GM18520 (cell line): ENCODE results near the gene ZNF503.

ENCODE experiments used
- ATAC-seq: cut with Tn5 transposase; IDR thresholded peaks from one replicate; pipeline ENCODE4 v1.9.1; 2021; ENCODE audit not compliant: unreplicated experiment

The ZNF503 gene

DNA sequence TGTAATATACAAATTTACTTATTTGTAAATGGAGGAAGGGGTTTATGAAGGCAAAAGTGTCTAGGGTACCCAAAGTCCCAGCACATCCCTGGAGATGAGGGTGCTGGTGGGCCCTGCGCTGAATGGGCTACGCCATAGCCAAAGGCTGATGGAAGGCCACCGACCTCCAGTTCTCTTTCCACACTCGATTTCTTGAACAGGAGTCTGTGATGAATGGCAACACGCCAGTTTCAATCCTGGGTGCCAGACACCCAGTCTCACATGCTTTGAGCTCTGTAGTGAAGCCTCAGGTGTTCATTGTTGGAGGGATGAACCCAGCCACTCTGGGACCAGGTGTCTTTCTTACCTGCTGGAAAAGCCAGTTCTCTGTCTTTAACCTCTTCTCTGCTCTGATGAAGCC, 30.6 kb upstream of the ZNF503 start:
- no peak for ATAC-seq

DNA sequence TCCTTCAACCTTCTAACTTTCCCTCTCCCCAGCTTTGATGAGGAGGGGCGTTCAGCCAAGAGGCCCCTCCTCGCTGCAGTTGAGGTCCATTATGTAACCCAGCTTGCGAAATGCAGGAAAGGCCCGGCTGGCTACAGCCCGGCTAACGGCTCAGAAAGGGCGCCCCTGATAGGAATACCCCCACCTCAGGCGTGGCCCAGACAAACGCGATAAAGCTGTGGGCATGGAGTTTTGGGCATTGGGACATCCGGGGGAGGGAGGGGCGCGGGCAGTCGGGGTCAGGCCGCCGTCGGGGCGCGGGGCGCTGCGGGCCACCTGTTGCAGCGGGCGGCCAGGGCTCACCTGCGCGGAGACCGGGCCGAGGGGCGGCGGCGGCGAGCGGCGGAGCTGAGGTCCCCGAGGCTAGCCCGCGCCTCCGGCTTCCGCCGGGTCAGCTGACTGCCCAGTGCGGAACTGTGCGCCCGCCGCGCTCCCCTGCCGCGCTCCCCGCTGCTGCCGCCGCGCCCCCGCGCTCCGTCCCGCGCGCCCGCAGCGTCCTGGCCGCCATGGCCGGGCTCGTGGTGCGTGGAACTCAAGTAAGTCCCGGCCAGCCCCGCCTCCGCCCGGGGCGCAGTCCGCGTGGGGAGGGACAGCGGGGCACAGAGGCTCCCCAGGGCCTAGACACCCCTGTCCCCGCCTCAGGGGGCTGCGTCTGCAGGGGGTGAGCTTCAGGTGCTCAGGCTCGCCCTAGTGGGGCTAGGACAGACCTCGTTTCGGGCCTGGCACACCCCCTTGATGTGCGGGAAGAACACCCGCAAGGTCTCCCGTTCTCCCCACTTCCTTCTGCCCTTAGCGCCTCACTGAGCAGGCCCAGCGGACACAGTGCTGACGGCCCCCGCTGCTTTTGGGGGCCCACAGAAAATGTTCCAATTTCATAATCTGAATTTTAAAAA, 29.9 kb upstream of the ZNF503 start, which contains the start of gene LRMDA:
Gene LRMDA, plus strand, starts transcription at position 445 of the 932 bp plus-strand sequence.
- no peak for ATAC-seq

DNA sequence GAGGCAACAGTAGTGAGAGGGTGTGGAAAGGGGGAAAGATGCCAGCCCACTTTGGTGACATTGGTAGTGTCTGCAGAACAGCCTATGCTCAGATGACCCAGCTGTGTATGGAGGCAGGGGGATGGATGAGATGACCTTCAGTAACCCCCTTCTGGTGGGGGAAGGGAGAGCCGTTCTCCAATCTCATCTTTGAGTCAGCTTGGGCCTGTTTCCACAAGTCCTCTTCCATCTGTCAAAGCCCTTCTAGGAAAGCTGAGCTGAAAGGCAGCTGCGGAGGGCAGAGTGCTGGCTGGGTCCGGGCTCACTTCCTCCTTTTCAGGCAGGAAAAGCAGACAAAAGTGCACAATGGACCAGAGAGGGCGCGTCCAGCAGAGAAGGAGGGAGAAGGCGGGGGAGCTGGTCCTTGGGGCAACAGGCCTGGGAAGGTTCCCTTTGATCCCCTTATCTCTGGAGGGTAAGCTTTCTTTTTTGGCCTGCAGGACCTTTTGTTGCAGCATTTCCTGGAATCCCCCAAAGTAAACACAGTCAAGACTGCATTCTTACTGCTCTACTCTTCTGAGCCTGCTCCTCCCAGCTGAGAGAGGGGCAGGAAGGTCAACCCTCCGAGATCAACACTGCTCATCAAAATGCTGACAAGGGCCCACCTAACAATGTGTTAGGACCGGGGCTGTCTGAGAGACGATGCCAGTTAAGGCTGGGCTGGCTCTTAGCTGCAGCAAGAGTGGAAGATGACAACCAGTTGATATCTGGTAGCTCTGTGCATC, 28.6 kb upstream of the ZNF503 start:
- ATAC-seq, result no peak

DNA sequence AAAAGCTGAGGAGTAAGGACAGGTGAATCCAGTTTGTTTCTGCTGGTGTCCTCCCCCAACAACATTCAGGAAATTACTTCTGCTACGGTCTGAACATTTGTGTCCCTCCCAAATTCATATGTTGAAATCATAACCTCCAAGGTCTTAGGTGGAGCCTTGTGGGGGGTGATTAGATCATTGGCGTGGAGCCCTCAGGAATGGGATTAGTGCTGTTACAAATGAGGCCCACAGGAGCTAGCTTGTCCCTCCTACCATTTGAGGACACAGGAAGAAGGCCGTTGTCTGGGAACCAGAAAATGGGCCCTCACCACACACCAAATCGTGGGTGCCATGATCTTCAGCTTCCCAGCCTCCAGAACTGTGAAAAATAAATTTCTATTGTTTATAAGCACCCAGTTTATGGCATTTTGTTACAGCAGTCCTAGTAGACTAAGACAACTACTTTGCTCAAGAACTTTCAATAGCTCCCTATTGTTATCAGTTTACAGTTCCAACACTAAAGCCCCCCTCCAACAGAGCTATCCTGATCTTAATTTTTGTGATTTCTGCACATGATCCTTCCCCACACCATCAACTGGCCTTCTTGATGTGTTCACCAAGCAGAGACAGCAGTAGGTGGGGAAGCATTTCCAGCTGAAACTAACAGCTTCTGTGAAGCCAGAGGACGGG, 27.7 kb upstream of the ZNF503 start:
- no peak for ATAC-seq

DNA sequence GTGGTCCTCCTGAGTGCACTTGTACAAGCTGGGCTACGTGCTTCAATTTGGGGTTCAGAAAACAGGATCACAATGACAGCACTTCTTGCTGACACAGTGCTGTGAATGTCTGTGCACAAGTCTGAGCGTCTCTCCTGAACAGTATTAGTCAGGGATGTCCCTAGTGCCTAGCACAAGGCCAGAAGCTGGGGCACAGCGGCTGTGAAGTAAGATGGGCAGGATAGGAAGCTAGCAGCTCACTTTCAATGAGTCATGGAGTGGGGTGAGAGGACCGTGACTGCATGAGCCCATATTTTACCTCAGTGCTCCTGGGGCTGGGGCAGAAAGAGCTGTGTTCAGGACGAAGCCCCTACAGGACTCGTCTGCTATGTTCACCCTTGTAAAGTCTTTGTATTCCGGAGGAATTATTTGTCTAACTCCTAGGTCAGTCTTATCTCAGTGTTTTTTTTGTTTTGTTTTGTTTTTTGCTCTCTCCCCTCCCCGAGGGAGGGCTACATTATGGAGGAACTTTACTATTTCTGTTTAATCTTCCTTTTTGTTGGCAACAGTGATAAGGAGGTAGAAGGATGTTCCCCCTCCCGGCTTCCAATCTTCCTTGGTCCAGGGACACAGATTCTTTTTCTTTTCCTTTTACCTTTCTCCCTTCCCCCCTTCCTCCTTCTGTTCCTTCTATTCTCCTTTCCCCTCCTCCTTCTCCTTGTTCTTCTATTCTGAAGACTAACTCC, 27.0 kb upstream of the ZNF503 start:
- ATAC-seq, result no peak

DNA sequence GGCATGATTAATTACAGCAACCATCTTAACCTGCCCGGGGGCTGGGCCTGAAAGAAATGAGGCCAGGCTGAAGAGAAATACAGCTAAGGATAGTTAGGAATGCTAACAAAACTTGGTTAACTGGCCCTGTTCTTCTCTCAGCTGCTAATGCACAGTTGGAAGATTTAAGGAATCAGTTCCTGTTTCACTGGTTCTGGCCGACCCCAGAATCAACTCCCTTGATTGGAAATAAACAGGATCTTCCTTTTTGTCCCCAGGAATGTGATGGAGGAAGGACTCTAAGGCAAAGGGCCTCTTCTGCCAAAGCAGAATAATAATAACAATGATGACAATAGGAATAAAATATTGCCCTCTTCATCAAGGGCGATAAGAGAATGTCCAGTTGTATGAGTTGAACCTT, 26.4 kb upstream of the ZNF503 start:
- no peak for ATAC-seq

DNA sequence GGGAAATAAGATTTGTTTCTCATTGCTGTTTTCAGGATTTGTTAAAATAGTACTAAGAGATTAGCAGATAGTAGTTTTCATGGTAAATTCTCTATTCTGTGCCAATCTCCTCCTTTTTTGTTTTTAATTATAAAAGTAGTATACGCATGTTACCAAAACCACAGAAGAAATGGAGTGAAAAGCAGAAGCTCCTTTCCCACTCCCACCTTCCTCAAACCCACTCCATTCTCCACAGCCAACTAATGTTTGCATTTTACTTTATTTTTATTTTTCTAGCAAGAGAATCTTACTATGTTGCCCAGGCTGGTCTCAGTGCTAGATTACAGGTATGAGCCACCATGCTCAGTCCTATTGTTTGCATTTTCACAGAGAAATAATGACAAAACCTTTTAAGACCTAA, 25.3 kb upstream of the ZNF503 start:
- no peak for ATAC-seq

DNA sequence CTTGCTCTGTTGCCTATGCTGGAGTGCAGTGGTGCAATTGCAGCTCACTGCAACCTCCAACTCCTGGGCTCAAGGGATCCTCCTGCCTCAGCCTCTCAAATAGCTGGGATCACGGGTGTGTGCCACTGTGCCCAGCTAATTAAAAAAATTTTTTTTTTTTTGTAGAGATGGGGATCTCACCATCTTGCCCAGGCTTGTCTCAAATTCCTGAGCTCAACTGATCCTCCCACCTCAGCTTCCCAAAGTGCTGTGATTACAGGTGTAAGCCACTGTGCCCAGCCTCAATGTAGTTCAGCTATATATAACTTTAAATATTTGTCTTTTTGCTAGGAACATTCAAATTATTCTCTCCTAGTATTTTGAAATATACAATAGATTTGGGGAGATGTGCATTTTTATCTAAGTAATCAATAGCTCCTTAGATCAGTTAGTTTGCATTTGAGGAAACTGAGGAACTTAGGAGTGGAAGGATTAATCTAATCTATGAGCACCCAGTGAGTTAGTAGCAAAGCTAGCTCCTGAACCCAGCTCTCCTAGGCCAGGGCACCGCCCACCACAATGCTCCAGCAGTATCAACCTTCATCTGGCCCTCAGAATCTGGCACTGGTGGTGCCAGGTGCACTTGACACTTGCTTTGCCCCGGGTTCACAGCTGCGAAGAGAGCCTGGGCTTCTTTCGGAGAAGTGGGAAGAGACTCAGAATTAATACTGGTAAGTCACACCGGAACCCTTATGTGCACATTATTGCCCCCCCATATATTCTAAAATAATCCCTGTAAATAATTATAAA, 23.9 kb upstream of the ZNF503 start:
- no peak for ATAC-seq

DNA sequence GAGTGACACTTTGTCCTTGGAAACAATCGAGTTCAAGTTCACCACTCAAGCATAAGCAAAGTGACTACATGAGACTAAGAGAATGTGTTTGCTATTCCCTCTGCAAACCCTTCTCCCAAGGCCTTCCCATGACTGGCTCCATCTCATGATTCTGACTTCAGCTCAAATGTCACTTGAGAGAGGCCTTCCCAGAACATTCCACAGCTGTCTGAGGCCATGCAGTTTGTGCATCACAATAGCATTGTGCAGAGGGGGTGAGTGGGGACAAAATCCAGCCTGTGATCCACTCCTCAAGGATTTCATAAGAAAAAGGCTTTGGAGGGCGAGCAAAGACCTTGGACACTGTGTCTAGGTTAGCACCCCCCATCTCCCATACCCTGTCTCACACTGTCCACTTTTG, 23.0 kb upstream of the ZNF503 start:
- no peak for ATAC-seq

DNA sequence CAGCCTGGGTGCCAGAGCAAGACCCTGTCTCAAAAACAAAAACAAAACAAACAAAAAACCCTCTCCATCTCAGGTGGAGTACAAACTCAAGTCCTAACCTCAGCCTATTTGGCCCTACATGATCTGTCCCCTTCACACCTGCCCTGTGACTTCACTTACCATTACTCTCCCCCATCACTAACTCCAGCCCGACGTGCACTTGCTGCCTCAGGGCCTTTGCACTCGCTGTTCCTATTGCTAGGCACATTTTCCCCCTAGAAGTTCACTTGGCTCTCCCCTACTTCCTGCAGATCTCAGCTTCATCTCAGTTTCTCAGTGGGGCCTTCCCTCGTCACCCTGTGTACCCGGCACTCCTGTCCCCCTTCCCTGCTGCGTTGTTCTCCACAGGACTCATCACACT, 21.3 kb upstream of the ZNF503 start:
- no peak for ATAC-seq

DNA sequence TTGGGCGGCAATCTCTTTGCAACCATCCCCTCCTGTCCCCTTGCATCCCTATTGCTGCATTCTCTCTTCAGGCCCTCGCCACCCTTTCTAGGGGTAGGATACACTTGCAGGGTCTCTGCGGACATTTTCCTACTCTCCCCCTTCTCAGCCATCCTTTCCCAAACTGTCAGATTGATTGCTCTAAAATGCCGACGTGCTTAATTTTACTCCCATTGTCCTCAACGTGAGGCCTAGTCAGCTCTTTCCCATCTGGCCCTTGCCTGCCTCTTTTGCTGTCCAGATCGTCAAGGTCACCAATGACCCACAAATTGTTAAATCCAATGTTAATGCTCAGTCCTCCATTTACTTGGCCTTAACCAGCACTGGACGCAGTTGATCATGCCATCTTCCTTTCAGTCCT, 17.1 kb upstream of the ZNF503 start:
- ATAC-seq, result no peak

DNA sequence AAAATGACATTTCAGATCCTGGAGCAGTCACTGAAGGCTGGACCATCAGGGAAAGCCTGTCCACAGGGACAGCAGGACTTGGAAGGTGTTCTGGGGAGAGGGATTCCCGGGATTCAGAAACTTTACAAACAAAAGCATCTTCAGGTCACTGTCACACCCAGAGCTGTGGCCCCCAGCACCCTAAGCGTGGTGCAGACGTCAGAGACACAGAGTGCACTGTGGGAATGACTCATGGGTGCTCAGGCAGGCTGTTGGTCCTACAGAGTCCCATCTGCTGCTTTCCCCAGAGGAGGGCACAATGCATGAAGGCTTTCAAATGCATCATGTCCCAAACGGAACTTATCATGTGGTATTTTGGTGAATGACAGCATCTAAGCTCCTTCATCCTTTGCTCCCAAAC, 16.7 kb upstream of the ZNF503 start:
- ATAC-seq, result no peak

DNA sequence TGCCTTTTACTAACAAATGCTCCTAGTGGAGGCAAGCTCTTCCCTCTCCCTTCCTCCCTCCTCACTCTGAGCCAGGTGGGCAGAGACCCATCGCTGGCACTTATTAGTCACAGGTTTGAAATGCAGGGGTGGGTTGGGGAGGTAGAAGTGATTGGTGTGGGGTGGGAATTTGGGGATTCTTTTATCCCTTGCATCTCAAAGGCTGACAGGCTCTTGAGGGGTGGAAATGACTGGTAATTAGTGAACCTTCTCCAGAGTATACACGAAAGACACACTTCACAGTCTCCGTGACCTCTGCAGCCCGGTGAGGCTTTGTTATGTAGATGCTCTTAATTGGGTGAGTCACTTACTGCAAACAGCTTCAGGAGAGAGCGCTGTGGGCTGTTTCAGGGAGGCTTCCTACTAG, 16.0 kb upstream of the ZNF503 start:
- no peak for ATAC-seq

DNA sequence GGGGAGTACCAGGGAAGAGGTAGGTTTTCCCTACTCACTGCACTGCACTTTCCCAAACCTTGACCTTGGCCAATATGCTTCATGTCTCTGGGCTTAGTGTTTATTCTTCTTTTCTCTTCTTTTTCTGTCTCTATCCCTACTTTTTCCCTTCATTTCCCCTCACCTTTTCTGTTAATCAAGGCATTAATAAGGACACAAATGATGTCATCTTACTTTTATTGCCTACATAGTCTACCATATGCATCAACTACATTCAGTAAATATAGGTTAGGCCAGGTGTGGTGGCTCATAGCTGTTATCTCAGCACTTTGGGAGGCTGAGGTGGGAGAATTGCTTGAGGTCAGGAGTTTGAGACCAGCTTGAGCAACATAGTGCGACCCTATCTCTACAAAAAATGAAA, 13.0 kb upstream of the ZNF503 start:
- ATAC-seq, result no peak

DNA sequence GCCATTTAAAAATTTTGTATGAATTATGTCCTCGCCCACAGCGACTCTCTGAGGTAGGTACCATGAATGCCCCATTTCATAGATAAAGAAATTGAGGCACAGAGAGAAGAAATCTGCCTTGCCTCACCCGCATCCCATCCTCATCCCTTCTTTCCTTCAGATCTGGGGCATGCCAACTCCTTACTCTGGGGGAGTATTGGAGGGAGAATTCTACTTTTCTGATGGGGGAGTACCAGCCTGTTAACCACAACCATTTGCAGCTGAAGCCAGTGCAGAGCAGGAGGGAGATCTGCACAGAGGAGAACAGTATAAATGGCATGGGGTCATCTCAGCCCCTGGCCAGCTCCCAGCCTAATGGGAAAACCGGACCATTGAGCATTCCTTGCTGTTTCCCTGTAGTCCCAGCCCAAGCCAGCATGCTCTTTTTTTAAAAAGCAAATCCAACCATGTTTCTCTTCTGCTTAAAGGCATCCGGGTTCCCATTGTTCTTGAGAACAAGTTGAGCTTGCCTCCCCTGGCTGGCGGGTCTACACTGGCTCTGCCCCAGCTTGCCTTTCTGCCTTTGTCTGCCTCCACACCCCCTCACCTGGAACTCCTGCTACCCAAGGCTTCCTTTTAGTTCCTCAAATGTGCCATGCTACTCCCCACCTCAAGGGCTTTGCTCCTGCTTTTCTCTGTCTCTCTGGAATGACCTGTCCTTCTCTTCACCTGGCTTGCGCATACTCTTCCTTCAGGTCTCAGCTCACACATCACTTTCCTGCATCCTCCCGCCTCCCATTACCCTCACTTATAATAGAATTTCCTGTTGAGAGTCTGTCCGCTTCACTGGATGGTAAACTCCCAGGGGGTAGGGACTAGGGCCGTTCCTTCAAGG, 8.8 kb upstream of the ZNF503 start:
- ATAC-seq, result no peak

DNA sequence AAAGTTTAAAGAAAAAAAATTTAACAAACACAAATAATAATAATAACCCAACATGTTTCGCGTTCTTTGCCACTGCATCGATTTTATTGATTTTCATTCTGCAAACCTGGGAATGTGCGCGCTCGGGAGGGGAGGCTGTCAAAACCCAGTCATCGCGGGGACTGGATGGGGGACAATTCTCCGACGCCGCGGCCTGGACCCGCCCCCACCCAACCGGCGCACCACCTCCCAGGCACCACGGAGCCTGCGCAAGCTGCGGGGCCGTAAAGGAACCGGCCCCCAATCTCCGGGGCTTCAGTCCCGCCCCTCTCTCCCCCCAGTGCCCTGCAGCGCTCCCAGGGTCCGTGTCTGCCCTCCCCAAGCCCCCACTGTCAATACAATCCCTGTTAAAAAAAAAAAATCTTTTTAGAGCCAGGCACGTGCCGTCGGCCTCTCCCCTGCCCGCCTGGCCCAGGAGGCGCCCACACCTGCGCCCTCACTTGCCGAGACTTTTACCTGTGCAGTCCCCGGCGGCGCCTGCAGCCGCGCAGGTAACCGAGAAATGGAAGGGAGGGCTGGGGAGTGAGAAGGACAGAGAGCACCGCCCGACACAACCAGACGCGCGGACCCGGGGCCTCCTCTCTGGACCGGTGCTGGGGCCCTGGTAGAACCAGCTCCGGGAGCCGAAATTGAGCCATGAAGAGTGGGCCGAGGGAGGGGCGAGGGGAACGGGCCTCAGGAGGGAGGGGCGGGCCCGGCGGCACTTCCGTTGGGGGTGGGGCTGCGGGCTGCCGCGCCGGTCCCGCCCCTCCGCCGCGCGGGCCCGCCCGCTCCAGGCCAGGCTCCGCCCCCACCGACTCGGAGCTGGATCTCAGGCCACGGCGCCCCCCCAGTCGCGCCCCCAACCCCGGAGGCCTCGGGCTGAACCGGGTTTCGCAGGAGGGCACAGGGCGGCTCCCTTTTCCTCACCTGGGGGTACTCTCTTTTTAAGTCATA, 7.6 kb upstream of the ZNF503 start:
- no peak for ATAC-seq

DNA sequence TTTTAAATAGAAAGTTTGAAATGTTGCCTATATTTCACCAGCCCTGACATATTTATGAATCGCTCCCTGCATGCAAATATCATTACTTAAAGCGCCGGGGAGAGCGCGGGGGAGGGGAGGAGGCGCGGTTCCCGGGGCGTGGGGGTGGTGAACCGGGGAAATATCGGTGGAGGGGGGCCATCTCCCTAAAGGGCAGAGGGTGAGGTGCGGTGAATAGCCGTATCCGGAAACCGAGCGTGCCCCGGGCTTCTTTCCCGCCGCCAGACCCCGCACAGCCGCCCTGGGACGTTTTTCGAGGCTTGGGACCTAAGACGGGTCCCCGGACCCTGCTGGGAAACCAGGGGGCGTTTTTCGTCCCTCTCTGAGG, 6.9 kb upstream of the ZNF503 start:
- no peak for ATAC-seq
